ENCODE measurements around the gene GORASP2. TPM values are rescaled to one million over a fixed set of nuclear protein-coding genes. Genes with fewer than 3 reads are reported as not detected.

The GORASP2 gene
- total and polyA plus RNA-seq, 2 of the 4 experiments (the other 2 are of a cell fraction) = 53.1 to 156 TPM

GRCh38 chr2:170968205-170969003 is 39.4 kb downstream of the GORASP2 start (continued):
- TF ChIP-seq CTCF (conservative IDR thresholded peaks at IDR 0.05; ENCODE audit: low read depth, low read length) = no peak

GRCh38 chr2:170969030-170969429 is 40.0 kb downstream of the GORASP2 start:
- ATAC-seq (ENCODE audit: low read depth) (no peak), DNase-seq (no peak)
- no peak overlapping the region for H2BK15ac ChIP-seq (ENCODE audit: low read depth, low read length)
- H4K8ac ChIP-seq (ENCODE audit: low read depth in 2 of 2, low read length in 2 of 2) = no peak overlapping the region
- BruUV-seq (replicated peaks) = no TSS peak
- intact Hi-C loops (cut with micrococcal nuclease) (no loop called here), dilution Hi-C loops (cut with HindIII; ENCODE audit: low sequenced_read_pairs, unreplicated experiment) (no loop called here), in situ Hi-C loops (cut with MboI; ENCODE audit: low sequenced_read_pairs) (no loop called here)
- no CpG with 5 or more reads among the region's 2 CpGs for WGBS, 2 experiments (ENCODE audit: extremely low coverage in 2 of 2, insufficient read length in 1 of 2)
- ChIA-PET CTCF (no interaction called here), POLR2A (ENCODE audit: unreplicated experiment) (no interaction called here)
- H3K36me3 ChIP-seq (ENCODE audit: control insufficient read depth, insufficient read depth, low read length) = peaks cover 35% of the 10 kb centered on the region
- H3K4me1 ChIP-seq (ENCODE audit: control insufficient read depth, insufficient read depth, low read length) = peaks cover 4% of the 10 kb centered on the region
- no peak overlapping the region for H3K18ac ChIP-seq (ENCODE audit: low read depth, low read length)
- H3K9ac ChIP-seq (ENCODE audit: low read depth, low read length) = no peak overlapping the region
- H3K4ac ChIP-seq (ENCODE audit: low read depth, low read length) = no peak overlapping the region
- H3K56ac ChIP-seq (ENCODE audit: extremely low read depth, insufficient read depth, low read length) = no peak overlapping the region
- peaks cover 8 to 13% of the 10 kb centered on the region in 2 experiments for H3K79me1 ChIP-seq (ENCODE audit: low read depth in 1 of 2, low read length in 2 of 2)
- H3K23ac ChIP-seq (ENCODE audit: low read depth, low read length) = no peak overlapping the region
- H4K91ac ChIP-seq (ENCODE audit: insufficient read depth, low read depth, low read length) = no peak overlapping the region
- H3K4me2 ChIP-seq (ENCODE audit: low read depth, low read length) = no peak overlapping the region
- no peak overlapping the region for H3K14ac ChIP-seq (replicated peaks; ENCODE audit: low read depth, low read length)
- no peak overlapping the region for H3K4me3 ChIP-seq (ENCODE audit: insufficient read depth, low read depth, low read length)
- no peak overlapping the region for H4K5ac ChIP-seq (ENCODE audit: low read depth, low read length)
- no peak overlapping the region for H2BK120ac ChIP-seq (ENCODE audit: low read depth, low read length)
- no peak overlapping the region for H2AK9ac ChIP-seq (replicated peaks; ENCODE audit: low read depth, low read length, poor library complexity)
- no peak overlapping the region for H2AFZ ChIP-seq (replicated peaks; ENCODE audit: low read length, poor library complexity)
- no peak overlapping the region for H2AK5ac ChIP-seq (ENCODE audit: low read depth, low read length)
- H2BK5ac ChIP-seq (ENCODE audit: low read depth, low read length, poor library complexity, severe bottlenecking) = no peak overlapping the region
- H3K27ac ChIP-seq (ENCODE audit: insufficient read depth, low read length) = no peak overlapping the region
- no peaks in the 10 kb centered on the region for H3K27me3 ChIP-seq (ENCODE audit: control insufficient read depth, insufficient read depth, low read length)
- no peaks in the 10 kb centered on the region for H3K9me3 ChIP-seq (ENCODE audit: control insufficient read depth, insufficient read depth, low read length)
- H2BK20ac ChIP-seq (ENCODE audit: low read depth, low read length) = no peak overlapping the region
- H4K20me1 ChIP-seq (ENCODE audit: insufficient read depth, low read length) = peaks cover 17% of the 10 kb centered on the region
- H3K9me1 ChIP-seq (ENCODE audit: insufficient read depth, low read length) = peaks cover 4% of the 10 kb centered on the region; the same call in 1 of the 2 replicates
- TF ChIP-seq CEBPB (IDR thresholded peaks at IDR 0.05; ENCODE audit: low read depth, low read length) (no peak), RCOR1 (IDR thresholded peaks at IDR 0.05; ENCODE audit: insufficient replicate concordance, low read length) (no peak), USF2 (IDR thresholded peaks at IDR 0.05; ENCODE audit: low read depth, low read length) (no peak), ELK1 (IDR thresholded peaks at IDR 0.05; ENCODE audit: borderline replicate concordance, low read depth, low read length) (no peak), BHLHE40 (IDR thresholded peaks at IDR 0.05; ENCODE audit: low read depth, low read length) (no peak), MAFK (IDR thresholded peaks at IDR 0.05; ENCODE audit: low read depth, low read length) (no peak), RAD21 (IDR thresholded peaks at IDR 0.05; ENCODE audit: low read length) (no peak), NFE2L2 (IDR thresholded peaks at IDR 0.05; ENCODE audit: low read depth, low read length) (no peak), CTCF (conservative IDR thresholded peaks at IDR 0.05; ENCODE audit: low read depth, low read length) (no peak)
